WTC11 (cell line): ENCODE results near the gene ZBTB43.

Source experiments
- AFF4 ChIP-seq: sonication (generic); formaldehyde crosslinking; IDR thresholded peaks from 2 replicates; pipeline ENCODE4 v1.8.1; 2023; ENCODE audit warnings: mild to moderate bottlenecking, missing genetic modification reagents, borderline replicate concordance
- CTCF ChIP-seq: fragments of 200-600 bp; IDR thresholded peaks from 2 replicates; pipeline ENCODE4 v1.8.0; 2022; ENCODE audit warnings: antibody characterized with exemption
- E2F4 ChIP-seq: sonication (generic); formaldehyde crosslinking; IDR thresholded peaks from 2 replicates; pipeline ENCODE4 v1.8.1; 2022; ENCODE audit warnings: low read depth, mild to moderate bottlenecking, moderate library complexity, missing genetic modification reagents, borderline replicate concordance
- SP1 ChIP-seq: sonication (generic); formaldehyde crosslinking; conservative IDR thresholded peaks from 2 replicates; pipeline ENCODE4 v1.8.1; 2022; ENCODE audit warnings: missing genetic modification reagents
- ZBTB21 ChIP-seq: sonication (generic); formaldehyde crosslinking; IDR thresholded peaks from 2 replicates; pipeline ENCODE4 v1.8.1; 2023; ENCODE audit warnings: mild to moderate bottlenecking, missing genetic modification reagents, borderline replicate concordance
- ZNF121 ChIP-seq: sonication (generic); formaldehyde crosslinking; IDR thresholded peaks from 2 replicates; pipeline ENCODE4 v1.8.0; 2023; ENCODE audit warnings: missing genetic modification reagents
- ZNF416 ChIP-seq: fragments of 250-450 bp; sonication (Bioruptor Pico); IDR thresholded peaks from 2 replicates; pipeline ENCODE4 v1.9.0; 2021; ENCODE audit warnings: mild to moderate bottlenecking, inconsistent platforms

- no peak for TF ChIP-seq SP1
- no peak for TF ChIP-seq E2F4 (CRISPR knock-in tag)
- TF ChIP-seq CTCF, result no peak
- no peak for TF ChIP-seq AFF4 (CRISPR knock-in tag)
- no peak for TF ChIP-seq ZBTB21
- no peak for TF ChIP-seq ZNF121 (CRISPR knock-in tag)
- TF ChIP-seq ZNF416, result no peak
Observed at GRCh38 chr9:126822278-126822677, 17.4 kb downstream of the ZBTB43 start.
